HEK293 (cell line): ENCODE data around the gene P2RX4.

Experiments
- KLF1 ChIP-seq: fragments of 450-650 bp; formaldehyde crosslinking; IDR thresholded peaks from 2 replicates; pipeline ENCODE4 v1.5.1; 2016; ENCODE audit warnings: missing biosample characterization, missing genetic modification characterization
- REPIN1 ChIP-seq: fragments of 450-650 bp; formaldehyde crosslinking; IDR thresholded peaks from 2 replicates; pipeline ENCODE4 v1.5.1; 2017; ENCODE audit warnings: missing biosample characterization, missing genetic modification characterization, low read depth
- ZBTB17 ChIP-seq: fragments of 450-650 bp; formaldehyde crosslinking; IDR thresholded peaks from 2 replicates; pipeline ENCODE4 v1.5.1; 2016; ENCODE audit warnings: missing biosample characterization, missing genetic modification characterization
- ZBTB8A ChIP-seq: fragments of 450-650 bp; formaldehyde crosslinking; IDR thresholded peaks from 2 replicates; pipeline ENCODE4 v1.5.1; 2016; ENCODE audit warnings: missing biosample characterization, missing genetic modification characterization
- ZNF121 ChIP-seq: fragments of 450-650 bp; formaldehyde crosslinking; IDR thresholded peaks from 2 replicates; pipeline ENCODE4 v1.5.1; 2016; ENCODE audit warnings: missing biosample characterization, missing genetic modification characterization
- ZNF146 ChIP-seq: fragments of 450-650 bp; formaldehyde crosslinking; IDR thresholded peaks from 2 replicates; pipeline ENCODE4 v1.5.1; 2016; ENCODE audit warnings: missing biosample characterization, missing genetic modification characterization
- ZNF394 ChIP-seq: fragments of 450-650 bp; formaldehyde crosslinking; IDR thresholded peaks from 2 replicates; pipeline ENCODE4 v1.5.1; 2016; ENCODE audit warnings: missing biosample characterization, missing genetic modification characterization, mild to moderate bottlenecking, moderate library complexity, borderline replicate concordance
- ZNF510 ChIP-seq: fragments of 450-650 bp; formaldehyde crosslinking; IDR thresholded peaks from 2 replicates; pipeline ENCODE4 v1.5.1; 2018; ENCODE audit warnings: mild to moderate bottlenecking, missing genetic modification characterization, missing biosample characterization; ENCODE audit not compliant: insufficient replicate concordance
- ZNF610 ChIP-seq: fragments of 450-650 bp; formaldehyde crosslinking; IDR thresholded peaks from 2 replicates; pipeline ENCODE4 v1.5.1; 2016; ENCODE audit warnings: missing biosample characterization, missing genetic modification characterization, borderline replicate concordance
- ZNF792 ChIP-seq: fragments of 450-650 bp; formaldehyde crosslinking; IDR thresholded peaks from 2 replicates; pipeline ENCODE4 v1.5.1; 2016; ENCODE audit warnings: missing biosample characterization, missing genetic modification characterization
- TF ChIP-seq, protein P1 (sequence below): fragments of 450-650 bp; formaldehyde crosslinking; IDR thresholded peaks from 2 replicates; pipeline ENCODE4 v1.5.1; 2016; ENCODE audit warnings: missing biosample characterization, missing genetic modification characterization

DNA sequence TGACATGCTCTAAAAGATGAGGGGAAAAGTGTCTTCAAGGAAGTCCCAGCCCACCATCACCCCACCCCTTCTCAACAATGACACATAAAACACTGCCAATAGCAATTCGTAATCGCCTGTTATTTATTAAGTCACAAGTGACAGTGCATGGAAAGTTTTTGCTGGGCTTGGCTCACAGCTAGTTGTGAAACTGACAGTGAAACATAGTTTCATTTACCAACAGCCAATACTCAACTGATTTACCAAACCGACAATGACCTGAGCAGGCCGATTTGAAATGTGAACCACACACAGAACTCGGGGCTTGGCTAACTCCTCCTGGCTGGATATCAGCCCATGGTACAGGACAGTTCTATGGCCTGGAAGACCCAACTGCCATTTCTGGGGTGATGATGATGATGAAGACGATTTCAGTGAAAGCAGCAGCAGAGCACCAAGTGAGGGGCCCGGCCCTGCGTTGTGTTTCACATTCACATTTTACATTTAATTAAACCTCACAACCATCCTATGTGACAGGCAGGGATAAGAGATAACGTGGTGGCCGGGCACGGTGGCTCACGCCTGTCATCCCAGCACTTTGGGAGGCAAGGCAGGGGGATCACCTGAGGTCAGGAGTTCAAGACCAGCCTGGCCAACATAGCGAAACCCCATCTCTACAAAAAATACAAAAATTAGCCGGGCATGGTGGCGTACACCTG is 43.9 kb downstream of the P2RX4 start:
- TF ChIP-seq ZNF610 (no peak), KLF1 (no peak), REPIN1 (tag by site-specific recombination) (no peak), ZNF121 (tag by site-specific recombination) (no peak), ZBTB17 (tag by site-specific recombination) (no peak), ZNF394 (no peak), ZBTB8A (tag by site-specific recombination) (no peak), ZNF510 (tag by site-specific recombination) (no peak), ZNF146 (no peak), ZNF792 (tag by site-specific recombination) (no peak)
- TF ChIP-seq, protein P1, sequence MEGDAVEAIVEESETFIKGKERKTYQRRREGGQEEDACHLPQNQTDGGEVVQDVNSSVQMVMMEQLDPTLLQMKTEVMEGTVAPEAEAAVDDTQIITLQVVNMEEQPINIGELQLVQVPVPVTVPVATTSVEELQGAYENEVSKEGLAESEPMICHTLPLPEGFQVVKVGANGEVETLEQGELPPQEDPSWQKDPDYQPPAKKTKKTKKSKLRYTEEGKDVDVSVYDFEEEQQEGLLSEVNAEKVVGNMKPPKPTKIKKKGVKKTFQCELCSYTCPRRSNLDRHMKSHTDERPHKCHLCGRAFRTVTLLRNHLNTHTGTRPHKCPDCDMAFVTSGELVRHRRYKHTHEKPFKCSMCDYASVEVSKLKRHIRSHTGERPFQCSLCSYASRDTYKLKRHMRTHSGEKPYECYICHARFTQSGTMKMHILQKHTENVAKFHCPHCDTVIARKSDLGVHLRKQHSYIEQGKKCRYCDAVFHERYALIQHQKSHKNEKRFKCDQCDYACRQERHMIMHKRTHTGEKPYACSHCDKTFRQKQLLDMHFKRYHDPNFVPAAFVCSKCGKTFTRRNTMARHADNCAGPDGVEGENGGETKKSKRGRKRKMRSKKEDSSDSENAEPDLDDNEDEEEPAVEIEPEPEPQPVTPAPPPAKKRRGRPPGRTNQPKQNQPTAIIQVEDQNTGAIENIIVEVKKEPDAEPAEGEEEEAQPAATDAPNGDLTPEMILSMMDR (tag by site-specific recombination): no peak
